GM18526 (cell line): ENCODE data around the gene SLC22A4.

Experiments
- POLR2A ChIP-seq: IDR thresholded peaks from 3 replicates; pipeline ENCODE4 v1.6.1; 2011; ENCODE audit not compliant: insufficient read length; ENCODE audit errors: extremely low read depth

Gene SLC22A4

DNA sequence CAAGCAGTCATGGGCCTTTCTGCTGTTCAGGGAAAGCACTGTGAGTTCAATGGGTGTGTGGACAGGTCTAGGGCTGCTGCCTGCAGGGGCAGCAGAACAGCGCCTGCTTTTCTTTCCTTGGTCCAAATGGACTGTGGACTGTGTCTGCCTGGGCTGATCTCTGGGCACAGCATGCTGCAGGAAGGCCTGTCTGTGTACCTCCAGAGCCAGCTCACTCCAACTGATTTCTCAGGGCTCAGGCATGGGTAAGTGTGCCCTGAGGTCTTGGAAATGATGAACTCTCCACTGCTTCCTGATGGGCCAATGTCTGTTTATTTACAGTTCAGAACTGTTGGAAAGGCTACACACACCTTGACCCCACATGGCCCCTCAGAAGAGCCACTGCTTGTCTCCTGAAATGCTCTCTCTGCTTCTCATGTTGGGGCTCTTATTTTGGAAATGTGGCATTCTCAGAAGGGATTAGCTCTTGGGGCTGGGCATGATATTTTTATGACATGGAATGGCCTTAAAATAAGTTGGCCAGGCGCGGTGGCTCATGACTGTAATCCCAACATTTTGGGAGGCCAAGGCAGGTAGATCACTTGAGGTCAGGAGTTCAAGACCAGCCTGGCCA is 27.0 kb downstream of the SLC22A4 start:
- no peak for TF ChIP-seq POLR2A

- TF ChIP-seq POLR2A = no peak
Observed at GRCh38 chr5:132322266-132322665, 28.1 kb downstream of the SLC22A4 start.

DNA sequence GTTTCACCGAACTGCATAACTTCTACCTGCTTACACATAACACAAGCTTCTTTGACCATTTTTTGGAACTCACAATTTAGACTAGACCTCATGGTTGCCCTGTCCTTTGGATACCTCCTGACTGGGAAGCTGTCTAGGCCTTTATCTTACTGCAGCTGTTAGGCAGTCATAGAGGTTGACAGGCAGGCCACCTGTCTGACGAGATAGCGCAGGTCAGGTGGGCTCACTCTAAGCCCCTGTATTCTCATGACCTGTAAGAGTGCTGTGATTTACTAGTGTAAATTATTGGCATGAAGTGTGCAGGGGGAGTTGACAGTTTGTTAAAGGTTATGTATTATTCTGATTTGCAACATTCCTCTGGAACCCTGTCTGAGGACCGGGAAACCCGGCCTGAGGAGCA is 29.0 kb downstream of the SLC22A4 start:
- TF ChIP-seq POLR2A = no peak

- no peak for TF ChIP-seq POLR2A
Observed at GRCh38 chr5:132325691-132326090, 31.5 kb downstream of the SLC22A4 start.

- no peak for TF ChIP-seq POLR2A
Observed at GRCh38 chr5:132327252-132327955, 33.2 kb downstream of the SLC22A4 start.

DNA sequence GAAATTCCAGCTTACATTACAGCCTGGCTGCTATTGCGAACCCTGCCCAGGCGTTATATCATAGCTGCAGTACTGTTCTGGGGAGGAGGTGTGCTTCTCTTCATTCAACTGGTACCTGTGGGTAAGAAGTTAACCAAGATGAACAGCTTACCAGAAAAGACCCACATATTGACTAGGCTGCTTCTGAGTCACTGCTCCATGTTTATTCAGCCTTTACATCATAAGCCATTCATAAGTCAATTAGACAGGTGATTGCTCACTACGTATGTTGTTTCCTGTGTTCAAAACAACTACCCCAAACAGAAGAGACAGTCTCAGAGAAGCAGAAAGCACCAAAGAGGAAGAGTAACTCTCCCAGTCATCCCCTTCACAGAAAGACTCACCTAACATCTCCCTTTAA is 40.6 kb downstream of the SLC22A4 start:
- no peak for TF ChIP-seq POLR2A

DNA sequence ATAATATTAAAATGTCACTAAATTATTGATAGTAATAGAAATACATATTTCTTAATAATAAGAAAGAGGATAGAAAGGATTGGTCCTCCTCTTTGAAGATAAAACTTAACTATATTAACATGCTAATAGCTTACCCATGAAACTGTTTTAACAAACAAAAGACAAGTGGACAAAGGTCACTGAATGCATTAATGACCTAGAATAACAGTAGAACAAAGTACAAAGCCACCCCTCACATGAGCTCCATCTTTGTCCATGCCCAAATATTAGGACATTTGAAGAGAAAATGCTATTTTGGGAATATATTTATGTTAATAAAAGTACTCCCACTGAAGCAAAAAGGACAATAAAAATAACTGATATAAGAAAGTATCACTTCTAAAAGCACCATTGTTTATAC is 41.2 kb downstream of the SLC22A4 start:
- TF ChIP-seq POLR2A = no peak

DNA sequence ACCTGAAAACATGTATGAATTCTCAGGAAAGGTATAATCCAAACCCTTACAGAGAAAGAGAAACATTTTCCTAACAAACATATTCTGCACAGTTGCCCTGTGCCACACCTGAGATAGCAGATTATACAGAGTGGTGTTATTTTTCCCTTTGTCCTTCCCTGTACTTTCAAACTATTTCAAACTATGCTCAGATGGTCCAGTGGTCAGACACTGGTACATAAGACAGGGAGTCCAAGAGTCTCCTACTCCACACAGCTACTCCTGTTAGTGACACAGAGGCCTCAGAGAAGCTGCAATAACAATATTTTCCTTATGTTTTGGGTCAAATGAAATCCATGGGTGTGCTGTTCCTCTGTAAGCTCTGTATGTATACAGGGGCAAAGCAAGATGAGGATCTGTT is 45.3 kb downstream of the SLC22A4 start:
- no peak for TF ChIP-seq POLR2A

- TF ChIP-seq POLR2A = no peak
Observed at GRCh38 chr5:132342291-132343180, 48.3 kb downstream of the SLC22A4 start.

GRCh38 chr5:132344775-132345514 is 50.8 kb downstream of the SLC22A4 start:
- no peak for TF ChIP-seq POLR2A

GRCh38 chr5:132353486-132353995 is 59.3 kb downstream of the SLC22A4 start:
- no peak for TF ChIP-seq POLR2A

DNA sequence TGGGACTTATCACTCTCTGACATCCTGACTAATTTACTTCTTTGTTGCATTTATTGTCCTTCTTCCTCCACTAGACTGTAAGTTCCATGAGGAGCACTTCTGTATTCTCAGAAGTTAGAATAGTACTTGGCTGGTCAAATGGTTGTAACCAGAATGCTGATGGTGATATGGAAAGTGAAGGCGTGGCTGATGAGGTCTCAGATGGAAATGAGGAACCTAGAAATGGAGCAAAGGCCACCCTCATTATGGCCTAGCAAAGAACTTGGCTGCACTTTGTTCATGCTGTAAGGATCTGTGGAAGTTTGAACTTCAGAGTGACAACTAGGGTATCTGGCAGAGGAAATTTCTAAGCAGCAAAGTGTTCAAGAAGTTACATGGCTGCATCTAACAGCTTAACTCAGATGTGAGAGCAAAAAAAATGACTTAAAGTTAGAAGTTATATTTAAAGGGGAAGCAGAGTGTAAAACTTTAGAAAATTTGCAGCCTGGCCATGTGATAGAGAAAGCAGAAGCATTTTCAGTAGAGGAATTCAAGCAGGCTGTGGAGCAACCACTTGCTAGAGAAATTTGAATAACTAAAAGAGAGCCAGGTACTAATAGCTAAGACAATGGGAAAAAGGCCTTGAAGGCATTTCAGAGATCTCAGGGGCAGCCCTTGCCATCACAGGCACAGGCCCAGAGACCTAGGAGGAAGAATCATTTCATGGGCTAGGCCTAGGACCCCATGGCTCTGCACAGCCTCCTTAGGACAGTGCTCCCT is 60.4 kb downstream of the SLC22A4 start:
- TF ChIP-seq POLR2A = no peak

DNA sequence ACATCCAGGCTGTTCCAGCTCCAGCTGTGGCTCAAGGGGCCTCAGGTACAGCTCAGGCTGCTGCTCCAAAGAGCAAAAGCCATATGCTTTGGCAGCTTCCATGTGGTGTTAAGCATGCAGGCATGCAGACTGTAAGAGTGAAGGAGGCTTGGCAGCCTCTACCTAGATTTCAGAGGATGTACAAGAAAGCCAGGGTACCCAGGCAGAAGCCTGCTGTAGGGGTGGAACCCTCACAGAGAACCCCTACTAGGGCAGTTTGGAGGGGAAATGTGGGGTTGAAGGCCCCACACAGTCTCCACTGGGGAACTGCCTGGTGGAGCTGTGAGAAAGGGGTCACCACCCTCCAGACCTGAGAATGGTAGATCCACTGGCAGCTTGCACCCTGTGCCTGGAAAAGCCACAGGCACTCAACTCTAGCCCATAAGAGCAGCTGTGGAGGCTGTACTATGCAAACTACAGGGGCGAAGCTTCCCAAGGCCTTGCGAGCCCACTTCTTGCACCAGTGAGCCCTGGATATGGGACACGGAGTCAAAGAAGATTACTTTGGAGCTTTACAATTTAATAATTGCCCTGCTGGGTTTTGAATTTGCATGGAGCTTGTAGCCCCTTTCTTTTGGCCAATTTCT is 61.1 kb downstream of the SLC22A4 start:
- no peak for TF ChIP-seq POLR2A

DNA sequence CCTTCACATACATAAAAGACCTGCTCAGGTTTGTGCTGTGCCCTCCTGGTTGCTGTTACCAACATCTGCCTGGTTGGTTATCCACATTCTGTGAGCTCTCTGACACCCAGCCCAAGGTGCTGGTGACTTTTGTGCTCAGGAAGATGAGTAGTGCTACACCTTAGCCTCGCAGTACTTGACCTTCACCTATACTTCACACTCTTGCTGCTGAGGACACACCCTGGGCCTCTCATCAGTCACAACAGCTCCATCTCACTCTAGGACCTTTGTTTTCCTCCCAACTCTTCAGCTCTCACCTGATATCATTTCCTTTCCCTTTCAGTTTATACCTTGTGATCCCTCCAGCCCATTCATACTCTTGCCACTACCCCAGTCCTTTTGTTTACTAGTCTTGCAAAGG is 64.6 kb downstream of the SLC22A4 start:
- no peak for TF ChIP-seq POLR2A
